ENCODE results near the gene PCSK2. TPM values are rescaled to one million over a fixed set of nuclear protein-coding genes. Genes with fewer than 3 reads are reported as not detected.

The PCSK2 gene
- polyA plus RNA-seq, 3 donors: not detected

DNA sequence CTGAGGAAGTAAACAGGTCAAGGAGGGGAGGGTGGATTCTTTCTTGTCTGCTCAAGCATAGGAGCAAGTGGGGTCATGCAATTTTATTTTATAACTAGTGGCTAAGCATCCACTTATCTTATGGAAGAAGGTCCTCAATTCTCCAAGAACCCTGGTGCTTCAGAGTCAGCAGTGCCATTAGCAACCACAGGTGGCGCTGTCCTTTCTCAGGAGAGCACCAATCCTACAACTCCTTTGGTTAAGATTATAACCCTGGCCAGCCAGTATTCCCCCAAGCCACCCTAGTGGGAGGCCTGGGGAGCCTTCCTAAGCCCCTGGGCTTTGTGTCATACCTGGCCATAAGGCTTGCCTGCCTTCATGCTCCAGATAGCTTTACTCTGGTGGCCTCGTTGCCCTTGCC is 60.7 kb downstream of the PCSK2 start:
- TF ChIP-seq, protein P1, sequence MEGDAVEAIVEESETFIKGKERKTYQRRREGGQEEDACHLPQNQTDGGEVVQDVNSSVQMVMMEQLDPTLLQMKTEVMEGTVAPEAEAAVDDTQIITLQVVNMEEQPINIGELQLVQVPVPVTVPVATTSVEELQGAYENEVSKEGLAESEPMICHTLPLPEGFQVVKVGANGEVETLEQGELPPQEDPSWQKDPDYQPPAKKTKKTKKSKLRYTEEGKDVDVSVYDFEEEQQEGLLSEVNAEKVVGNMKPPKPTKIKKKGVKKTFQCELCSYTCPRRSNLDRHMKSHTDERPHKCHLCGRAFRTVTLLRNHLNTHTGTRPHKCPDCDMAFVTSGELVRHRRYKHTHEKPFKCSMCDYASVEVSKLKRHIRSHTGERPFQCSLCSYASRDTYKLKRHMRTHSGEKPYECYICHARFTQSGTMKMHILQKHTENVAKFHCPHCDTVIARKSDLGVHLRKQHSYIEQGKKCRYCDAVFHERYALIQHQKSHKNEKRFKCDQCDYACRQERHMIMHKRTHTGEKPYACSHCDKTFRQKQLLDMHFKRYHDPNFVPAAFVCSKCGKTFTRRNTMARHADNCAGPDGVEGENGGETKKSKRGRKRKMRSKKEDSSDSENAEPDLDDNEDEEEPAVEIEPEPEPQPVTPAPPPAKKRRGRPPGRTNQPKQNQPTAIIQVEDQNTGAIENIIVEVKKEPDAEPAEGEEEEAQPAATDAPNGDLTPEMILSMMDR (IDR thresholded peaks at IDR 0.05): peak; percentile 24
- Mint-ChIP-seq H3K27me3 (ENCODE audit: low read depth in 3 of 3) (peaks cover 0 to 1% (median 0%) of the 10 kb centered on the region in 3 donors), H3K27ac (peak overlapping the region in 1 of 7 donors; percentile 23), H3K9me3 (no peaks in the 10 kb centered on the region), H3K36me3 (no peaks in the 10 kb centered on the region), H3K4me1 (no peaks in the 10 kb centered on the region), H3K4me3 (no peak overlapping the region)
- H3K9ac ChIP-seq (ENCODE audit: insufficient read depth, low read length, poor library complexity, severe bottlenecking): no peak overlapping the region
- no peak overlapping the region for H3K4me2 ChIP-seq (replicated peaks; ENCODE audit: extremely low read depth, low read length, poor library complexity, severe bottlenecking)
- no peaks in the 10 kb centered on the region for H3K27me3 ChIP-seq (ENCODE audit: control insufficient read depth in 2 of 2, insufficient read depth in 2 of 2, low read length in 2 of 2)
- no peak overlapping the region for H2AFZ ChIP-seq (ENCODE audit: insufficient read depth, low read depth, low read length, poor library complexity, severe bottlenecking)
- H3K9me3 ChIP-seq (replicated peaks in 1 of 2; ENCODE audit: control insufficient read depth in 1 of 2, insufficient read depth in 1 of 2, low read length in 2 of 2): no peaks in the 10 kb centered on the region
- WGBS (ENCODE audit: insufficient coverage): no CpG with 5 or more reads among the region's 2 CpGs
- intact Hi-C loops (cut with micrococcal nuclease): no loop called here
- H3K36me3 ChIP-seq (replicated peaks in 1 of 2; ENCODE audit: control insufficient read depth in 1 of 2, insufficient read depth in 2 of 2, low read length in 2 of 2): no peaks in the 10 kb centered on the region
- no peaks in the 10 kb centered on the region for H3K79me2 ChIP-seq (ENCODE audit: insufficient read depth, low read length)
- H3K4me3 ChIP-seq (replicated peaks in 1 of 3; ENCODE audit: low read depth in 2 of 3, low read length in 3 of 3): no peak overlapping the region
- no peak for DNase-seq
- H3K4me1 ChIP-seq (ENCODE audit: control insufficient read depth in 1 of 2, insufficient read depth in 2 of 2, low read length in 2 of 2): no peaks in the 10 kb centered on the region
- H3K27ac ChIP-seq (ENCODE audit: low read depth in 1 of 2, low read length in 2 of 2): no peak overlapping the region
- no peaks in the 10 kb centered on the region for H4K20me1 ChIP-seq (ENCODE audit: insufficient read depth, low read length)

DNA sequence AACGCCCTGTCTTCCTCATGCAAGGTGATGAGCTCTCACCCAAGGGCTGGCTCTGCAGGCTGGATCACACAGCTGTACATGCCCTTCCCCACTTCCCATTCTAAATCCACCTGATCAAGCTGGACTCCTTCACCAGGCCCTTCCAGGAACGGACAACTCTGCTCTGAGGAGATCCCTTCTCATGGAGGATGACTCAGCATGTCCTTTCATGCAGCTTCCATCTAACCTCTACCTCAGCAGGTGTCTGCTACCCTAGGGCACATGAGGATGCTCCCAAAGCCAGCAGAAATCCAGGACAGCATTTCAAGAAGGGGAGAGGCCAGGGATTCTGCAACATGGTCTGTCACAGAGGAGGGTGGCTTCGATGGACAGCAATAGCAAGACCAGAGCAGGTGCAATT is 61.2 kb downstream of the PCSK2 start:
- Histone ChIP-seq H3K36me3 (replicated peaks in 1 of 2; ENCODE audit: control insufficient read depth in 1 of 2, insufficient read depth in 2 of 2, low read length in 2 of 2) (no peaks in the 10 kb centered on the region), H3K27me3 (ENCODE audit: control insufficient read depth in 2 of 2, insufficient read depth in 2 of 2, low read length in 2 of 2) (no peaks in the 10 kb centered on the region), H3K4me2 (replicated peaks; ENCODE audit: extremely low read depth, low read length, poor library complexity, severe bottlenecking) (no peak overlapping the region), H4K20me1 (ENCODE audit: insufficient read depth, low read length) (no peaks in the 10 kb centered on the region), H3K4me3 (replicated peaks in 1 of 3; ENCODE audit: low read depth in 2 of 3, low read length in 3 of 3) (no peak overlapping the region), H3K9ac (ENCODE audit: insufficient read depth, low read length, poor library complexity, severe bottlenecking) (no peak overlapping the region), H3K79me2 (ENCODE audit: insufficient read depth, low read length) (no peaks in the 10 kb centered on the region), H3K9me3 (replicated peaks in 1 of 2; ENCODE audit: control insufficient read depth in 1 of 2, insufficient read depth in 1 of 2, low read length in 2 of 2) (no peaks in the 10 kb centered on the region), H3K27ac (ENCODE audit: low read depth in 1 of 2, low read length in 2 of 2) (no peak overlapping the region), H2AFZ (ENCODE audit: insufficient read depth, low read depth, low read length, poor library complexity, severe bottlenecking) (no peak overlapping the region), H3K4me1 (ENCODE audit: control insufficient read depth in 1 of 2, insufficient read depth in 2 of 2, low read length in 2 of 2) (no peaks in the 10 kb centered on the region)
- H3K9me3 Mint-ChIP-seq: no peaks in the 10 kb centered on the region
- H3K36me3 Mint-ChIP-seq: no peaks in the 10 kb centered on the region
- intact Hi-C loops (cut with micrococcal nuclease): no loop called here
- H3K27ac Mint-ChIP-seq: no peak overlapping the region
- no peak overlapping the region for H3K4me3 Mint-ChIP-seq
- DNase-seq: no peak
- peaks cover 0 to 1% (median 0%) of the 10 kb centered on the region in 3 donors for H3K27me3 Mint-ChIP-seq (ENCODE audit: low read depth in 3 of 3)
- TF ChIP-seq, protein P1 (IDR thresholded peaks at IDR 0.05): no peak
- no peaks in the 10 kb centered on the region for H3K4me1 Mint-ChIP-seq
- WGBS (ENCODE audit: insufficient coverage): 83% methylated on average over 1 of the region's 3 CpGs

Measured in CD14-positive monocyte (primary cell).